Upper lobe of right lung (tissue), 1 donor: ENCODE results near the gene XPR1. TPM values are rescaled to one million over a fixed set of nuclear protein-coding genes. Genes with fewer than 3 reads are reported as not detected.
"Not testable (repeated sequence)": the region's sequence is repeated elsewhere in the genome, so short reads cannot be mapped to it uniquely, and the experiment has no call there.

Source experiments
- ATAC-seq: fragments of 200-7000 bp; cut with Tn5 transposase; one replicate; pipeline ENCODE4 v1.9.1; 2020; ENCODE audit warnings: mild to moderate bottlenecking, moderate library complexity
- DNase-seq: peaks from one replicate; pipeline ENCODE4 v3.0.0-alpha.2; 2020
- H3K27ac ChIP-seq: fragments of 200-600 bp; one replicate; pipeline ENCODE4 v1.8.0; 2022
- H3K27me3 ChIP-seq: fragments of 200-600 bp; one replicate; pipeline ENCODE4 v1.8.0; 2022; ENCODE audit warnings: mild to moderate bottlenecking
- H3K36me3 ChIP-seq: fragments of 200-600 bp; one replicate; pipeline ENCODE4 v1.8.0; 2022
- H3K4me1 ChIP-seq: fragments of 200-600 bp; one replicate; pipeline ENCODE4 v1.8.0; 2022
- H3K4me3 ChIP-seq: fragments of 200-600 bp; one replicate; pipeline ENCODE4 v1.8.0; 2022; ENCODE audit warnings: mild to moderate bottlenecking
- H3K9me3 ChIP-seq: fragments of 200-600 bp; one replicate; pipeline ENCODE4 v1.8.0; 2022
- intact Hi-C: fragments of 100-400 bp; cut with DNase I; formaldehyde crosslinking; loops from one replicate; pipeline ENCODE4 v1.11.0; 2022
- total RNA-seq: library from RNA; stranded (reverse); fragmentation: NEBNext Ultra II Directional; extraction: Animal tissue kit (Norgen Biotek cat#: 25700); gene quantifications from one replicate; pipeline ENCODE4 v1.2.1, GENCODE V29; 2021
- TF ChIP-seq, protein P1 (sequence below): fragments of 200-600 bp; IDR thresholded peaks from one replicate; pipeline ENCODE4 v1.8.0; 2022; ENCODE audit warnings: antibody characterized with exemption
- donor health status: DM: no; HTN: yes; CAD: no; lungs with severe emphysema.

XPR1 gene
- total RNA-seq, 1 donor from 2014 or later = 23.5 TPM

DNA sequence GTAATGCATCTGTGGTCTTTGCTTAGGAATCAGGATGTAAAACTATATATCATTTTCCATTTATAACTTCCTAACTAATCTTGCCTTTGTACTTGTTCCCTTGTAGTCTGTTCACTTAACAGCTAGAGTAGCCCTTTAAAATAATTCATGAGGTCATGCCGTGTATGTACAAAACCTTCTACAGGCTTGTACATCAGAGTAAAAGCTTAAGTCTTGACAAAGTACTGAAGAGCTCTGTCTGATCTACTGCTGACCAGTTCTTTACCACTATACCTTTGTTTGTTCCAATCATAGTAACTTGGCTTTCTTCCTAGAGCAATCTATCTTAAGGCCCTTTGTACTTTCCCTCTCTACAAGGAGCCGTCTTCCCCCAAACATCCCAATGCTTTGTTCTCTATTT lies 190.1 kb downstream of the XPR1 start:
- peaks cover 7% of the 10 kb centered on the region for H3K36me3 ChIP-seq
- H3K4me1 ChIP-seq = no peaks in the 10 kb centered on the region
- ATAC-seq (no peak), DNase-seq (no peak)
- no peaks in the 10 kb centered on the region for H3K27me3 ChIP-seq
- no peak overlapping the region for H3K27ac ChIP-seq
- no peaks in the 10 kb centered on the region for H3K9me3 ChIP-seq
- H3K4me3 ChIP-seq = no peak overlapping the region
- TF ChIP-seq, protein P1, sequence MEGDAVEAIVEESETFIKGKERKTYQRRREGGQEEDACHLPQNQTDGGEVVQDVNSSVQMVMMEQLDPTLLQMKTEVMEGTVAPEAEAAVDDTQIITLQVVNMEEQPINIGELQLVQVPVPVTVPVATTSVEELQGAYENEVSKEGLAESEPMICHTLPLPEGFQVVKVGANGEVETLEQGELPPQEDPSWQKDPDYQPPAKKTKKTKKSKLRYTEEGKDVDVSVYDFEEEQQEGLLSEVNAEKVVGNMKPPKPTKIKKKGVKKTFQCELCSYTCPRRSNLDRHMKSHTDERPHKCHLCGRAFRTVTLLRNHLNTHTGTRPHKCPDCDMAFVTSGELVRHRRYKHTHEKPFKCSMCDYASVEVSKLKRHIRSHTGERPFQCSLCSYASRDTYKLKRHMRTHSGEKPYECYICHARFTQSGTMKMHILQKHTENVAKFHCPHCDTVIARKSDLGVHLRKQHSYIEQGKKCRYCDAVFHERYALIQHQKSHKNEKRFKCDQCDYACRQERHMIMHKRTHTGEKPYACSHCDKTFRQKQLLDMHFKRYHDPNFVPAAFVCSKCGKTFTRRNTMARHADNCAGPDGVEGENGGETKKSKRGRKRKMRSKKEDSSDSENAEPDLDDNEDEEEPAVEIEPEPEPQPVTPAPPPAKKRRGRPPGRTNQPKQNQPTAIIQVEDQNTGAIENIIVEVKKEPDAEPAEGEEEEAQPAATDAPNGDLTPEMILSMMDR = no peak
- intact Hi-C loops = no loop called here

DNA sequence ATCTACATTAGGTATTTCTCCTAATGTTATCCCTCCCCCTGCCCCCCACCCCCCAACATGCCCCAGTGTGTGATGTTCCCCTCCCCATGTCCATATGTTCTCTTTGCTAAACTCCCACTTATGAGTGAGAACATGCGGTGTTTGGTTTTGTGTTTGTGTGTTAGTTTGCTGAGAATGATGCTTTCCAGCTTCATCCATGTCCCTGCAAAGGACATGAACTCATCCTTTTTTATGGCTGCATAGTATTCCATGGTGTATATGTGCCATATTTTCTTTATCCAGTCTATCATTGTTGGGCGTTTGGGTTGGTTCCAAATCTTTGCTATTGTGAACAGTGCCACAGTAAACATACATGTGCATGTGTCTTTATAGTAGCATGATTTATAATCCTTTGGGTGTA lies 199.7 kb downstream of the XPR1 start:
- intact Hi-C loops, ATAC-seq, H3K27ac ChIP-seq, H3K4me1 ChIP-seq, H3K4me3 ChIP-seq, H3K27me3 ChIP-seq, DNase-seq, H3K36me3 ChIP-seq, H3K9me3 ChIP-seq: not testable (repeated sequence)

DNA sequence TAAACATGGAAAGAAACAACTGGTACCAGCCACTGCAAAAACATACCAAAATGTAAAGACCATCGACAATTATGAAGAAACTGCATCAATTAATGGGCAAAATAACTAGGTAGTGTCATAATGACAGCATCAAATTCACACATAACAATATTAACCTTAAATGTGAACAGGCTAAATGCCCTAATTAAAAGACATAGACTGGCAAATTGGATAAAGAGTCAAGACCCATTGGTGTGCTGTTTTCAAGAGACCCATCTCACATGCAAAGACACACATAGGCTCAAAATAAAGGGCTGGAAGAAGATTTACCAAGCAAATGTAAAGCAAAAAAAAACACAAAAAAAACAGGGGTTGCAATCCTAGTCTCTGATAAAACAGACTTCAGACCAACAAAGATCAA lies 201.4 kb downstream of the XPR1 start:
- DNase-seq, intact Hi-C loops, H3K4me1 ChIP-seq, H3K4me3 ChIP-seq, H3K27me3 ChIP-seq, H3K27ac ChIP-seq, H3K9me3 ChIP-seq, ATAC-seq, H3K36me3 ChIP-seq: not testable (repeated sequence)

DNA sequence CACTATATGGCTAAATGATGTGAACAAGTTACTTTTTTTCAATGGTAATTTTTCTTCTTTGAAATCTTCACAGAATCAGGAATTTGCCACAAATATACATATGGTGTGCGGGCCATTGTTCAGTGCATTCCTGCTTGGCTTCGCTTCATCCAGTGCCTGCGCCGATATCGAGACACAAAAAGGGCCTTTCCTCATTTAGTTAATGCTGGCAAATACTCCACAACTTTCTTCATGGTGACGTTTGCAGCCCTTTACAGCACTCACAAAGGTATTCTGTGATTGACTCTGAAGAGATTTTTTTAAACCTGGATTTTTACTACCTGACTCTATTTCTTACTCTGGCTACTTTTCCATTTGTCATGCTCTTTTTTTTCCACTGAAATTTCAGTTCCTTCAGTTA lies 204.6 kb downstream of the XPR1 start:
- intact Hi-C loops = no loop called here
- TF ChIP-seq, protein P1 = no peak
- no peak for ATAC-seq

DNA sequence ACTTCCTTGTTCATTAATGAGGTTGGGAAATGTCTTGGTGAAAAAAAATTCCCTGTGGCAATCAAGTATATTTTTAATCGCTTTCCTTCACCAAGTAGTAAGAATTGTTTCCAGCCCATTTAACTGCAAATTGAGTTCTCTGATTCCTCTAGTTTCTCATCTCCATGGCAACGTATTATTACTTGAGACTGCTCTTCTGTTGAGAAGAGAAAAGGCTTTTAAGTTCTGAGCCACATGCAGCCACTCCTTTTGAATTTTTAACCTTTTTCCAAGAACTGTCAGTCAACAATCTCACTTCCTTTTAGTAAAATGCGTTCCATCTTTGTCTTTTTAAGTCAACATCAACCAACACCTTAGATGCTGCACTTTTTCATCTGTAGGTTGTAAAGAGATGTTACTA lies 205.2 kb downstream of the XPR1 start:
- peaks cover 10% of the 10 kb centered on the region for H3K9me3 ChIP-seq
- H3K4me3 ChIP-seq = no peak overlapping the region
- TF ChIP-seq, protein P1 = no peak
- intact Hi-C loops = no loop called here
- no peaks in the 10 kb centered on the region for H3K4me1 ChIP-seq
- H3K27ac ChIP-seq = no peak overlapping the region
- no peak for DNase-seq
- ATAC-seq = no peak
- H3K27me3 ChIP-seq = no peaks in the 10 kb centered on the region
- H3K36me3 ChIP-seq = peaks cover 3% of the 10 kb centered on the region

More for the DNA sequence above, 204.6 kb downstream of the XPR1 start:
- H3K27ac ChIP-seq = no peak overlapping the region
- no peaks in the 10 kb centered on the region for H3K4me1 ChIP-seq
- H3K4me3 ChIP-seq = no peak overlapping the region
- no peak for DNase-seq
- peaks cover 3% of the 10 kb centered on the region for H3K36me3 ChIP-seq
- H3K9me3 ChIP-seq = peaks cover 10% of the 10 kb centered on the region
- H3K27me3 ChIP-seq = no peaks in the 10 kb centered on the region

DNA sequence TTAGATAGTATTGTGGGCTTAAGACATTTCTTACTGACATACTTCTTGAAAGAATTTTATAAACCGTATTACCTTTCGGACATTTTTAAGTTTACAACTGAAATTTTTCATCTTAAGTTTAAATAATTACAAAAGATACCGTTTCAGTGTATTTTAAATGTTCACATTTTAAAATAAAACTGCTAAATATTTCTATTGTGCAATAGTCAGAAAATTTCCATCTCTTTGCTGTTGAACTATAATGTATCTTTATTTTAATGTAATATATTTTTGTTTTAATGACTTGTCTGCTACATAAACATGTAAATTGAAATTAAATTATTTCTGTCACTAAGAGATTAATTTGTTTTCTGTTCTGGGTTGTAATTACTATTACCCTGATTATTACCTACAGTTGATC lies 206.7 kb downstream of the XPR1 start:
- peaks cover 3% of the 10 kb centered on the region for H3K36me3 ChIP-seq
- DNase-seq (no peak), ATAC-seq (no peak)
- intact Hi-C loops = no loop called here
- H3K27ac ChIP-seq = no peak overlapping the region
- TF ChIP-seq, protein P1 = no peak
- H3K9me3 ChIP-seq = no peaks in the 10 kb centered on the region
- H3K4me3 ChIP-seq = no peak overlapping the region
- no peaks in the 10 kb centered on the region for H3K4me1 ChIP-seq
- no peaks in the 10 kb centered on the region for H3K27me3 ChIP-seq

DNA sequence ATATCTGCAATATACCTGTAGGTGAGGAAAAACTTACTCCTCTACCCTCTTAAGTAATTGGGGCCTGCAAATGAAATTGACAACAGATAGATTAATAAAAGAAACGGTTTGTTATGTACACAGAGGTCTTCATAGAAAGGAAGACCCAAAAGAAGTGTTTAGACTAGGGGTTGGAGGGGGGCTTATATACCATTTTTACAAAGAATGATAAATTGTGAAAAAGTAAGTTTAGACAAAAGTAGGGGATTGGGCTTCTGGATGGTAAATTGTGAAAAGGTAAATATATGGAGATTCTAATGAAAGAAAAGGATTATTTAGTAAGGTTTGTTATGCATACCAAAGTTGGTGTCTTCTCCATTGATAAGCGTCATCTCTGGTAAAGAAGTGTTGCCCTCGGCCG lies 207.7 kb downstream of the XPR1 start:
- no peak for ATAC-seq
- H3K9me3 ChIP-seq = no peaks in the 10 kb centered on the region
- no peak for DNase-seq
- H3K4me3 ChIP-seq = no peak overlapping the region
- intact Hi-C loops = no loop called here
- H3K27ac ChIP-seq = no peak overlapping the region
- no peaks in the 10 kb centered on the region for H3K4me1 ChIP-seq
- no peaks in the 10 kb centered on the region for H3K27me3 ChIP-seq
- TF ChIP-seq, protein P1 = no peak
- H3K36me3 ChIP-seq = peaks cover 3% of the 10 kb centered on the region
